ENCODE data around the gene CCK.

DNA sequence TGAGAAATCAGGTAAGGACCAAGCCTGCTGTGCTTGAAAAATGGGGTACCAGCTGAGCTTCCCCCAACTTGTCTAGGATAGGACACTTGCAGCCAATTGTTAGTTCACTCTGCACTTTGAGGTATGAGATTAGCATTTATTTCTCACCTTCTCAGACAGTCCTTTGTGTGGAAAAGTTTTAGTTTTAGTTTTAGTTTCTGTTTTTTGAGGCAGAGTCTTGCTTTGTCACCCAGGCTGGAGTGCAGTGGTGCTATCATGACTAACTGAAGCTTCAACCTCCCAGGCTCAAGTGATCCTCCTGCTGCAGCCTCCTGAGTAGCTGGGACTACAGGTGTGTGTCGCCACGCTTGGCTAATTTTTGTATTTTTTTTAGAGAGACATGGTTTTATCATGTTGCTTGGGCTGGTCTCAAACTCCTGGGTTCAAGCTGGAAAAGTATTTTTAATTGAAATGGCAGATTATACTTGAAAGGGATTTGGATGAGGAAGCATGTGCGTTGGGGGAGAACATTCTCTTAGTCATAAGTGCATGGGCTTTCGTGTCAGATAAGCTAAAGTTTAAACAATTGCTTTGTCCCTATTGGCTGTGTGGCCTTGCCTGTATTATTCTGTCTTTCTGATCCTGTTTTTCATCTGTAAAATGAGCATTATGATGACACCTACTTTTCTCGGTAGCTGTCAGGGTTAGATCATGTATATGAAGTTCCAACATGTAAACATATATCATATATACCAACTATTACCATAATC is 25.2 kb upstream of the CCK start:
- TF ChIP-seq EZH2phosphoT487 (IDR thresholded peaks at IDR 0.05; ENCODE audit: insufficient read depth, low read depth) (no peak), EZH2 (IDR thresholded peaks at IDR 0.05; ENCODE audit: insufficient read depth, poor library complexity, severe bottlenecking) (no peak)

Measured in GM23248 (cell line).